Measurements from ENCODE around the gene NRCAM.

The NRCAM gene

DNA sequence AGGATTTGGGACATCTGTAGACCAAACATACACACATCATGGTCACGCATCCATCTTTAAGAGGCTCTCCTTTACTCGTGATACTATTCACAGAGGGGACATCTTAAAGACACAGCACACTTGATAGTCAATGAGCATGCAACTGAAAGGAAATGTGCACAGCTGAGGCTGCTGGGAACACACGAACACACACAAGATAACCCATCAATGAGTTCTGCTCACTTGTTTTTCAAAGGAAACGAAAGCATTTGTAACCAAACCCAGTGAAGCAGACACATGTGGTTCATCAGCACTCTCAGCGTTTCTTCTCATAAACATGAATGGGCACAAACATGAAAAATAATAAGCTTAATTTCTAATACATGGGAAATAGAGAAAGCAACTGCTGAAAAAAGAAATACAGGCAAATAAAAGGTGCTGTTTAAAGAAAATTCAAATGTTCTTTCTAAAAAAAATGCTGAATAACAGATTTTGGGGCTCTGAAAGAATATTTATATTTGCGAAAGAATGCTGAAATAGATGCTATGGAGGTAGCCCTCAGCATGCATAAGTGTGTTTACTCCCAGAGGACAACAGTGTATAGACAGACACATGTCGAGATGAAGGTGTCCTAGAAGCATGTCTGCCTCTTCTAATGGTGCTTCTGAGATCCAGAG, 266.4 kb downstream of the NRCAM start:
- peak; percentile 32 for DNase-seq (ENCODE audit: insufficient read length, low spot score)
- TF ChIP-seq PAX5 (IDR thresholded peaks at IDR 0.05; ENCODE audit: insufficient read depth, low read length, severe bottlenecking) (peak; percentile 65), SPI1 (IDR thresholded peaks at IDR 0.05; ENCODE audit: low read depth, low read length) (0 out of 2 replicates have a peak, but pooled peaks have one; percentile 7), POLR2AphosphoS5 (IDR thresholded peaks at IDR 0.05; ENCODE audit: low read depth, low read length) (no peak), POLR2A (IDR thresholded peaks at IDR 0.05; ENCODE audit: low read depth, low read length) (no peak), POU2F2 (IDR thresholded peaks at IDR 0.05; ENCODE audit: low read depth, low read length) (no peak), TAF1 (IDR thresholded peaks at IDR 0.05; ENCODE audit: low read depth, low read length) (no peak)
- peak; percentile 88 for FAIRE-seq

- TF ChIP-seq SPI1 (IDR thresholded peaks at IDR 0.05; ENCODE audit: low read depth, low read length) (no peak), TAF1 (IDR thresholded peaks at IDR 0.05; ENCODE audit: low read depth, low read length) (no peak), POLR2AphosphoS5 (IDR thresholded peaks at IDR 0.05; ENCODE audit: low read depth, low read length) (no peak), PAX5 (IDR thresholded peaks at IDR 0.05; ENCODE audit: insufficient read depth, low read length, severe bottlenecking) (no peak), POU2F2 (IDR thresholded peaks at IDR 0.05; ENCODE audit: low read depth, low read length) (no peak), POLR2A (IDR thresholded peaks at IDR 0.05; ENCODE audit: low read depth, low read length) (no peak)
- FAIRE-seq, result no peak
- no peak for DNase-seq (ENCODE audit: insufficient read length, low spot score)
Observed at GRCh38 chr7:108188724-108189123, 267.5 kb downstream of the NRCAM start.

DNA sequence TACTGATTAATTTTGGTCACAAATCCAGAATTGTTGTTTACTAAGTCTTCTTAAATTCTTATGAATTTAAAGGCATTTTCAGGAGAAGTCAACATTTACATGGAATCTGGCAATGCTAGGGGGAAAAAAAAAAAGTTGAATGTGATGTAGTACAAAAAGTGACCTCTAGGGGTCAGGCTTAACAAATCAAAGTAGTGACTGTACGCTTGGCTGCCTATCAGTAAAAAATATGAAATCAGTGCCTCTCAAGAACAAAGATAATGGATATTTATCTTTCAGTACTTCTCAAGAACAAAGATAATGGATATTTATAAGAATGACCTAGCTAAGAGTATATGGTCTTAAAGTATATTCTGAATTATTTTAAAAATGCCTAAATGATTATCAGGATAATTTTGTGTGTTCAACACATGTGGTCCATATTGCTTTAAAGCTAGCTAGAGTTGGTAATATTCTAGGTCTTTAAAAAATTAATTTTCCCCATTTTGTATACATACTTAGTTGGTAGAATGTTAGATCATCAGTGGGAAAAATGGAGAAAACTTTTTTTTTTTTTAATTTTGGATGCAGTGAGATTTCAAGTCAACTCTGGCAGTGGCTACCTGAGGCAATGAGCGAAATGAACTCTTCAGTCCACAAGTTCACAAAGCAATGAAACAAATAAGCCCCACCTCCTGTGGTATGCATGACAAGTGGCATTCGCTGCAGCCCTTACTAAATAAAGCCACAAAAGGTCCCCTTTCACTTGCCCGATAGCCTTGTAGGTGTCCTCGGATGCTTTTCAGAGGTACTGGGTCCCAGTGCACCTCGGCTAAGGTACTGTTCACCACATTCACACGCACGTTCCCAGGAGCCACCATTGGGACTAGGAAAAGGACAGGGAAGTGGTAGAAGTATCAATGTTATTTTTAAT, 274.9 kb downstream of the NRCAM start:
- FAIRE-seq (peak; percentile 20), DNase-seq (ENCODE audit: insufficient read length, low spot score) (no peak)
- peak; percentile 77 for TF ChIP-seq PAX5 (IDR thresholded peaks at IDR 0.05; ENCODE audit: insufficient read depth, low read length, severe bottlenecking)
- no peak for TF ChIP-seq POLR2AphosphoS5 (IDR thresholded peaks at IDR 0.05; ENCODE audit: low read depth, low read length)

- FAIRE-seq, result no peak
- DNase-seq (ENCODE audit: insufficient read length, low spot score), result no peak
- TF ChIP-seq POLR2A (IDR thresholded peaks at IDR 0.05; ENCODE audit: low read depth, low read length), result no peak
- no peak for TF ChIP-seq POU2F2 (IDR thresholded peaks at IDR 0.05; ENCODE audit: low read depth, low read length)
- TF ChIP-seq PAX5 (IDR thresholded peaks at IDR 0.05; ENCODE audit: insufficient read depth, low read length, severe bottlenecking), result no peak
- TF ChIP-seq SPI1 (IDR thresholded peaks at IDR 0.05; ENCODE audit: low read depth, low read length), result no peak
- no peak for TF ChIP-seq POLR2AphosphoS5 (IDR thresholded peaks at IDR 0.05; ENCODE audit: low read depth, low read length)
- TF ChIP-seq TAF1 (IDR thresholded peaks at IDR 0.05; ENCODE audit: low read depth, low read length), result no peak
Observed at GRCh38 chr7:108178398-108178797, 277.8 kb downstream of the NRCAM start.

DNA sequence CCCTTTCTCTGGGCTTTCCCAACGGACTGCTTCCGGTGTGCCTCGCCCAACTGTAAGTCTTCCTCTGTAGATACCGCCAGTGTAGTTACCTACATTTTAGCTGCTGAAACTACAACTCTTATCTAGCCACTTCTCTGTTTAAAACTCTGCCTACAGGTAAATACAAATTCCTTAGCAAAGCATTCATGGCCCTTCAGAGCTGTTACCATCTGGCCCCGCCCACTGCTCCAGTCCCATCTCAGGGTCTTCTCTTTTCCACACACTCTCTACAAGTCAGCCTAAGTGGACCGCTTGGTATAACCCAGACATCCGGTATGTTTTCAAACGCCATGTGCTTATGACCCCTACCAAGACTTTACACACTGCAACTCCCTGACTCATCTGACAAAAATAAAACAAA, 285.1 kb downstream of the NRCAM start:
- FAIRE-seq (no peak), DNase-seq (ENCODE audit: insufficient read length, low spot score) (no peak)
- TF ChIP-seq SPI1 (IDR thresholded peaks at IDR 0.05; ENCODE audit: low read depth, low read length) (no peak), POU2F2 (IDR thresholded peaks at IDR 0.05; ENCODE audit: low read depth, low read length) (no peak), TAF1 (IDR thresholded peaks at IDR 0.05; ENCODE audit: low read depth, low read length) (no peak), PAX5 (IDR thresholded peaks at IDR 0.05; ENCODE audit: insufficient read depth, low read length, severe bottlenecking) (no peak), POLR2A (IDR thresholded peaks at IDR 0.05; ENCODE audit: low read depth, low read length) (no peak), POLR2AphosphoS5 (IDR thresholded peaks at IDR 0.05; ENCODE audit: low read depth, low read length) (no peak)

DNA sequence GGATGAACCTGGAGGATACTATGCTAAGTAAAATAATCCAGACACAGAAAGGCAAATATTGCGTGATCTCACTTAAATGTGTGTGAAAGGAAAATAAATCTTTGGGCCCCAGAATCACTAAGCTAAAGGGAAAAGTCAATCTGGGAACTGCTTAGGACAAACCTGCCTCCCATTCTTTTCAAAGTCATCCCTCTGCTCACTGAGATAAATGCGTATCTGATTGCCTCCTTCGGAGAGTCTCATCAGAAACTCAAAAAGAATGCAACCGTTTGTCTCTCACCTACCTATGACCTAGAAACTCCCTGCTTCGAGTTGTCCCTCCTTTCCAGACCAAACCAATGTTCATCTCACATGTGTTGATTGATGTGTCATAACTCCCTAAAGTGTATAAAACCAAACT, 286.0 kb downstream of the NRCAM start:
- FAIRE-seq, result no peak

DNA sequence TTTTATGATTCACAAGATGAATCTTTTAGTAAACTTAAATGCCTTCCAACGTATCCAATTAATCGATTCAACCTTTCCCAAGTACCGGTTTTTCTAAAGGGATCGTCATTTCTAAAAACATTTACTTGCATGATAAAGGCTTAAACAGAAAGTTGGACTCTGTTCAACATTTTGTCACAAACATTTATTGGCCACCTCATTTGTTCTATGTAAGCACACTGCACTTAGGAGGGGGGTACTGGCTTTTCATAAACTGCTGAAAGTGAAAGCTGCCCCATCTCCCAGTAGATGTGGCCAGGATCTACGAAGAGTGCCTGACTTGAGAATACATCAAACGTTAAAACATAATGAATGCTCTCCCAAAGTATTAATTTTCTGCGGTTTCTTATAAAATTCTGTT, 288.8 kb downstream of the NRCAM start:
- TF ChIP-seq TAF1 (IDR thresholded peaks at IDR 0.05; ENCODE audit: low read depth, low read length) (no peak), SPI1 (IDR thresholded peaks at IDR 0.05; ENCODE audit: low read depth, low read length) (no peak), POU2F2 (IDR thresholded peaks at IDR 0.05; ENCODE audit: low read depth, low read length) (no peak), POLR2A (IDR thresholded peaks at IDR 0.05; ENCODE audit: low read depth, low read length) (no peak), PAX5 (IDR thresholded peaks at IDR 0.05; ENCODE audit: insufficient read depth, low read length, severe bottlenecking) (no peak), POLR2AphosphoS5 (IDR thresholded peaks at IDR 0.05; ENCODE audit: low read depth, low read length) (no peak)
- DNase-seq (ENCODE audit: insufficient read length, low spot score) (no peak), FAIRE-seq (no peak)

More for the DNA sequence above, 286.0 kb downstream of the NRCAM start:
- TF ChIP-seq SPI1 (IDR thresholded peaks at IDR 0.05; ENCODE audit: low read depth, low read length), result no peak
- TF ChIP-seq POU2F2 (IDR thresholded peaks at IDR 0.05; ENCODE audit: low read depth, low read length), result no peak
- TF ChIP-seq POLR2AphosphoS5 (IDR thresholded peaks at IDR 0.05; ENCODE audit: low read depth, low read length), result no peak
- TF ChIP-seq TAF1 (IDR thresholded peaks at IDR 0.05; ENCODE audit: low read depth, low read length), result no peak
- no peak for TF ChIP-seq PAX5 (IDR thresholded peaks at IDR 0.05; ENCODE audit: insufficient read depth, low read length, severe bottlenecking)
- no peak for TF ChIP-seq POLR2A (IDR thresholded peaks at IDR 0.05; ENCODE audit: low read depth, low read length)
- DNase-seq (ENCODE audit: insufficient read length, low spot score), result no peak

DNA sequence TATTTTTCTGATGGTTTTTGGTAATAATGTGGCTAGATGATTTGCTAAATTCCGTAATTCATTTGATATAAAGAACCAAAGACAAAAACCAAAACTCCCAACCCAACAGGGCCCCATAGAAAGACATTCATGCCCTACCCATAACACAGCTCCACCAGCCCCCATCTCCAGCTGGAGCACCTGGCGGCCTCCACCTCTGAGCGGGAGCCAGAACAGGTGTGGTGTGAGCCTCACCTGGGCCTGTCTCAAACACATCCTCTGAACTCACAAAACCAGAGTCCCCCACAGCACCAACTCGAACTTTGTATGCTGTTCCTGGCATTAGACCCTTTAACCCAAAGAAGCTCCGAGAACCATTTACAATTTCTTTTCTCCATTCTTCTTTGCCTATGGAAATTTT, 289.5 kb downstream of the NRCAM start:
- FAIRE-seq, result no peak

GRCh38 chr7:108165723-108166122, 290.5 kb downstream of the NRCAM start:
- FAIRE-seq (no peak), DNase-seq (ENCODE audit: insufficient read length, low spot score) (no peak)
- TF ChIP-seq TAF1 (IDR thresholded peaks at IDR 0.05; ENCODE audit: low read depth, low read length), result no peak
- TF ChIP-seq SPI1 (IDR thresholded peaks at IDR 0.05; ENCODE audit: low read depth, low read length), result no peak
- TF ChIP-seq PAX5 (IDR thresholded peaks at IDR 0.05; ENCODE audit: insufficient read depth, low read length, severe bottlenecking), result no peak
- TF ChIP-seq POLR2AphosphoS5 (IDR thresholded peaks at IDR 0.05; ENCODE audit: low read depth, low read length), result no peak
- no peak for TF ChIP-seq POU2F2 (IDR thresholded peaks at IDR 0.05; ENCODE audit: low read depth, low read length)
- no peak for TF ChIP-seq POLR2A (IDR thresholded peaks at IDR 0.05; ENCODE audit: low read depth, low read length)

More for the DNA sequence above, 289.5 kb downstream of the NRCAM start:
- DNase-seq (ENCODE audit: insufficient read length, low spot score), result no peak
- TF ChIP-seq PAX5 (IDR thresholded peaks at IDR 0.05; ENCODE audit: insufficient read depth, low read length, severe bottlenecking) (no peak), POLR2AphosphoS5 (IDR thresholded peaks at IDR 0.05; ENCODE audit: low read depth, low read length) (no peak), POLR2A (IDR thresholded peaks at IDR 0.05; ENCODE audit: low read depth, low read length) (no peak), TAF1 (IDR thresholded peaks at IDR 0.05; ENCODE audit: low read depth, low read length) (no peak), POU2F2 (IDR thresholded peaks at IDR 0.05; ENCODE audit: low read depth, low read length) (no peak), SPI1 (IDR thresholded peaks at IDR 0.05; ENCODE audit: low read depth, low read length) (no peak)

All from GM12891 (cell line).